Measurements from ENCODE around the gene ADGRB3. TPM values are rescaled to one million over a fixed set of nuclear protein-coding genes. Genes with fewer than 3 reads are reported as not detected.

Gene ADGRB3
- total RNA-seq, 2 donors from 2014 or later = 1.3 to 2.4 TPM

- no peaks in the 10 kb centered on the region for H3K36me3 ChIP-seq
- H3K9me3 ChIP-seq = no peaks in the 10 kb centered on the region
- DNase-seq (ENCODE audit: low spot score) = no peak
- TF ChIP-seq CTCF (IDR thresholded peaks at IDR 0.05) = no peak
- H3K27me3 ChIP-seq = no peaks in the 10 kb centered on the region
- no peak overlapping the region for H3K4me3 ChIP-seq
- no peaks in the 10 kb centered on the region for H3K4me1 ChIP-seq
- H3K27ac ChIP-seq = no peak overlapping the region
These were observed 217.7 kb downstream of the ADGRB3 start for GRCh38 chr6:68852791-68853190.

- H3K4me3 ChIP-seq = no peak overlapping the region
- no peaks in the 10 kb centered on the region for H3K4me1 ChIP-seq
- no peak for TF ChIP-seq CTCF (IDR thresholded peaks at IDR 0.05)
- no peak overlapping the region for H3K27ac ChIP-seq
- DNase-seq (ENCODE audit: low spot score) = no peak
- peaks cover 0 to 23% of the 10 kb centered on the region in 2 donors for H3K9me3 ChIP-seq
- H3K27me3 ChIP-seq = no peaks in the 10 kb centered on the region
- no peaks in the 10 kb centered on the region for H3K36me3 ChIP-seq
These were observed 224.2 kb downstream of the ADGRB3 start for GRCh38 chr6:68859233-68859632.

GRCh38 chr6:68868646-68869045 lies 233.6 kb downstream of the ADGRB3 start:
- no peak for DNase-seq (ENCODE audit: low spot score)
- no peak for TF ChIP-seq CTCF (IDR thresholded peaks at IDR 0.05)

GRCh38 chr6:68873236-68873635 lies 238.2 kb downstream of the ADGRB3 start:
- Histone ChIP-seq H3K27me3 (no peaks in the 10 kb centered on the region), H3K27ac (no peak overlapping the region), H3K36me3 (no peaks in the 10 kb centered on the region), H3K4me1 (no peaks in the 10 kb centered on the region), H3K9me3 (no peaks in the 10 kb centered on the region), H3K4me3 (no peak overlapping the region)
- TF ChIP-seq CTCF (IDR thresholded peaks at IDR 0.05) = no peak
- DNase-seq (ENCODE audit: low spot score) = no peak

More at GRCh38 chr6:68868646-68869045, 233.6 kb downstream of the ADGRB3 start:
- H3K4me1 ChIP-seq = no peaks in the 10 kb centered on the region
- peaks cover 0 to 16% of the 10 kb centered on the region in 2 donors for H3K9me3 ChIP-seq
- no peaks in the 10 kb centered on the region for H3K27me3 ChIP-seq
- H3K4me3 ChIP-seq = no peak overlapping the region
- no peak overlapping the region for H3K27ac ChIP-seq
- H3K36me3 ChIP-seq = no peaks in the 10 kb centered on the region

- DNase-seq (ENCODE audit: low spot score) = no peak
- Histone ChIP-seq H3K27ac (no peak overlapping the region), H3K4me3 (no peak overlapping the region), H3K4me1 (no peaks in the 10 kb centered on the region), H3K36me3 (no peaks in the 10 kb centered on the region), H3K9me3 (no peaks in the 10 kb centered on the region), H3K27me3 (no peaks in the 10 kb centered on the region)
- no peak for TF ChIP-seq CTCF (IDR thresholded peaks at IDR 0.05)
These were observed 239.7 kb downstream of the ADGRB3 start for GRCh38 chr6:68874747-68875146.

- Histone ChIP-seq H3K4me1 (no peaks in the 10 kb centered on the region), H3K27ac (no peak overlapping the region), H3K4me3 (no peak overlapping the region), H3K36me3 (no peaks in the 10 kb centered on the region), H3K9me3 (no peaks in the 10 kb centered on the region), H3K27me3 (no peaks in the 10 kb centered on the region)
- no peak for DNase-seq (ENCODE audit: low spot score)
- TF ChIP-seq CTCF (IDR thresholded peaks at IDR 0.05) = no peak
These were observed 240.3 kb downstream of the ADGRB3 start for GRCh38 chr6:68875403-68875802.
